ENCODE results near the gene THYN1.

DNA sequence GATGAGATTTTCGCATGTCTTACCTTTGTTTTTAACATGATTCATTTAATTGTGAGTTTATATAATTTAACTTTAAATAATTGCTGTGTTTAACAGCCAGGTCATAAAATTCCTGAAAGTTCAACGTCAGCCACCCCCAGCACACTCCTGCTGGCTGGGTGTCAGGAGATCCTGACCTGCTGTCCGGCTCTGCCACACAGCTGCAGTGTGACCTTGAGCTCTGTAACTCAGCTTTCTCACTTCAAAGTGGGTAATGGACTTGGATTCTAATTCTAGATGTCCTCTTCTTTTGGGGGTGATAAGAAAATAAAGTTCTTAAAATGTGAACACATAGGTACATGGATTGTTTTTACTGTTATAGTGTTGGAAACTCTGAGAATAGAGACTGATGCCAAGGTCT lies 17.8 kb downstream of the THYN1 start:
- TF ChIP-seq, protein P1, sequence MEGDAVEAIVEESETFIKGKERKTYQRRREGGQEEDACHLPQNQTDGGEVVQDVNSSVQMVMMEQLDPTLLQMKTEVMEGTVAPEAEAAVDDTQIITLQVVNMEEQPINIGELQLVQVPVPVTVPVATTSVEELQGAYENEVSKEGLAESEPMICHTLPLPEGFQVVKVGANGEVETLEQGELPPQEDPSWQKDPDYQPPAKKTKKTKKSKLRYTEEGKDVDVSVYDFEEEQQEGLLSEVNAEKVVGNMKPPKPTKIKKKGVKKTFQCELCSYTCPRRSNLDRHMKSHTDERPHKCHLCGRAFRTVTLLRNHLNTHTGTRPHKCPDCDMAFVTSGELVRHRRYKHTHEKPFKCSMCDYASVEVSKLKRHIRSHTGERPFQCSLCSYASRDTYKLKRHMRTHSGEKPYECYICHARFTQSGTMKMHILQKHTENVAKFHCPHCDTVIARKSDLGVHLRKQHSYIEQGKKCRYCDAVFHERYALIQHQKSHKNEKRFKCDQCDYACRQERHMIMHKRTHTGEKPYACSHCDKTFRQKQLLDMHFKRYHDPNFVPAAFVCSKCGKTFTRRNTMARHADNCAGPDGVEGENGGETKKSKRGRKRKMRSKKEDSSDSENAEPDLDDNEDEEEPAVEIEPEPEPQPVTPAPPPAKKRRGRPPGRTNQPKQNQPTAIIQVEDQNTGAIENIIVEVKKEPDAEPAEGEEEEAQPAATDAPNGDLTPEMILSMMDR (IDR thresholded peaks at IDR 0.05): no peak
- TF ChIP-seq POLR2A (IDR thresholded peaks at IDR 0.05): no peak

Data from heart left ventricle (tissue), 13 donors.